OCI-M2 (cell line): Measurements from ENCODE around the gene TBX1.
"Not testable (repeated sequence)": the region's sequence is repeated elsewhere in the genome, so short reads cannot be mapped to it uniquely, and the experiment has no call there.

ENCODE experiments used
- DNase-seq: peaks from one replicate; lab custom pipeline; 2025; ENCODE audit not compliant: unreplicated experiment; lab: John Stamatoyannopoulos, UW

TBX1 gene

DNA sequence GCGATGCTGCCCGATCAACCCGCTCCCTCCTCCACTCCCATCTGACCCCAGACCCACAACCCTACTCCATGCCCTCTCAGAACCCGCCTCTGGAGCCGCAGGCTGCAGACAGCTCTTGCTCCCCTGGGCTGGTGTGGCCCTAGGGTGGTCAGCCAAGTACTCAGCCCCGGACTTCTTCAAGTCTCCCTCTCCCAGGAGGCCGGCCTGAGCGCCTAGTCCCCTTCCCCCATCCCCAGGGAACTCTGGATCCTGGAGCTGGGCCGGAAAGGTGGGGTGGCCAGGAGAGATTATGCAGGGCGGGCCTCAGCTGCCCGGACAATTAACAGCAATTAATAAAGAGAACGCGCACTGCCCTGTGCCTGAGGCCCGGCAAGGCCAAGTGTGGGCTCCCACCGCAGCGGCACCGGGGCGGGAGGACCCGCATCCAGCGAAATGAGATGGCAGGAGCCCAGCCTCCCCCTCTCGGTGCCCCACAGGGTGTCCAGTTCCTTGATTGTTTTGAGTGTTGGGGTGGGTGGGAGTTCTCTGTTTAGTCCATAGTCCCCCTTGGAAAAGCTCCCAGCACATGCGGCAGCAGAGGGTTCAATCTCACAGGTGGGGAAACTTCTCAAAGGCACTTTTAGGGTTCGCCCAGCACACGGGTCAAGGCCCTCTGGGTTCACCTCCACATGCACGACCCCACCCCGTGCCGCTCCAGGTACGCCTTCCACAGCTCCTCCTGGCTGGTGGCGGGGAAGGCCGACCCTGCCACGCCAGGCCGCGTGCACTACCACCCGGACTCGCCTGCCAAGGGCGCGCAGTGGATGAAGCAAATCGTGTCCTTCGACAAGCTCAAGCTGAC, 3.1 kb downstream of the TBX1 start:
- DNase-seq = no peak

DNA sequence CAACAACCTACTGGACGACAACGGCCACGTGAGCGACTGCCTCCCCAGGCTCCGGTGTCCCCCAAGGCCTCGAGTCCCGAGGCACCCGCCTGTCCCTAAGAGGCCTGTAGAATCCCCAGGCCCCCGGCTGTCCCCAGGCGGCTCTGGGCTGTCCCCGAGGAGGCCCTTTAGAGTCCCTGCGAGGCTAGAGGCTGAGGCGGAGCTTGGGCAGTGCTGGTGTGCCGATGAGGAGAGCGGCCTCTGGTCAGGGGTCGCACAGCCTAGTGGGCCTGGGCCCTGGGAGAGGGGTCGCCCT, 3.7 kb downstream of the TBX1 start:
- no peak for DNase-seq

GRCh38 chr22:19764636-19765476, 4.3 kb downstream of the TBX1 start:
- DNase-seq = no peak

- no peak for DNase-seq
Observed at GRCh38 chr22:19765477-19766239, 5.1 kb downstream of the TBX1 start.

DNA sequence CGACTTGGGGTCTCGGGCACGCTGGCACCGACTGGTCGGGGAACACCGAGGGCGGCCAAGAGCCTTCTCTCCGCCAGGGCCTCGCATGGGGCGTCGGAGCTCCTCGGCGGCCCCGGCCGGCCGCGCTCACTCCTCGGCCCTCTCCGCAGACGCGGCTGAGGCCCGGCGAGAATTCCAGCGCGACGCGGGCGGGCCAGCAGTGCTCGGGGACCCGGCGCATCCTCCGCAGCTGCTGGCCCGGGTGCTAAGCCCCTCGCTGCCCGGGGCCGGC, 5.6 kb downstream of the TBX1 start:
- no peak for DNase-seq

DNA sequence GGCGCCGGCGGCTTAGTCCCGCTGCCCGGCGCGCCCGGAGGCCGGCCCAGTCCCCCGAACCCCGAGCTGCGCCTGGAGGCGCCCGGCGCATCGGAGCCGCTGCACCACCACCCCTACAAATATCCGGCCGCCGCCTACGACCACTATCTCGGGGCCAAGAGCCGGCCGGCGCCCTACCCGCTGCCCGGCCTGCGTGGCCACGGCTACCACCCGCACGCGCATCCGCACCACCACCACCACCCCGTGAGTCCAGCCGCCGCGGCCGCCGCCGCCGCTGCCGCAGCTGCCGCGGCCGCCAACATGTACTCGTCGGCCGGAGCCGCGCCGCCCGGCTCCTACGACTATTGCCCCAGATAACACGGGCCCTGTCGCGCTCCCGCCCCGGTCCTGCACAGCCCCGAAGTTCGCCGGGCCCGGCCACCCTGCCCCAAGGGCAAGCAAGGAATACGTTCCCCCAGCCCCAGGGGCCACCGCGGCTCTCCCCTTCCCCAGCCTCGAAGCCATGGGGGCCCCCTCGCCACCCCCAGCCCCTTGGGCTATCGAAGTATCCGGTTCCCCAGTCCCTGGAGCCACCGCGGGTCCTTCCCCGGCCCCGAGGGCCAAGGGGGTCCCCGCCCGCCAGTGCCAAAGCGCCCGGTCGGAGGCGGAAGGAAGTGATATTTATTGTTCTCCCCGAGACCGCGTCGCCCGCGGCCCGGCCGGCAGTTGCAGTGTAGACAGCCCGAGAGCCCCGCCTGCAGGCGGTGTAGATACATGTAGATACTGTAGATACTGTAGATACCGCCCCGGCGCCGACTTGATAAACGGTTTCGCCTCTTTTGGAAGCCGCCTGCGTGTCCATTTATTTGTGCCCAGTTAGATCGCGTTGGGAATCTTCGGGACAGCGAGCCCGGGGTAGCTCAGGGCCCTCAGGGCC, 6.2 kb downstream of the TBX1 start:
- no peak for DNase-seq

GRCh38 chr22:19767427-19768341, 7.1 kb downstream of the TBX1 start:
- no peak for DNase-seq

GRCh38 chr22:19769393-19769715, 8.8 kb downstream of the TBX1 start:
- no peak for DNase-seq

DNA sequence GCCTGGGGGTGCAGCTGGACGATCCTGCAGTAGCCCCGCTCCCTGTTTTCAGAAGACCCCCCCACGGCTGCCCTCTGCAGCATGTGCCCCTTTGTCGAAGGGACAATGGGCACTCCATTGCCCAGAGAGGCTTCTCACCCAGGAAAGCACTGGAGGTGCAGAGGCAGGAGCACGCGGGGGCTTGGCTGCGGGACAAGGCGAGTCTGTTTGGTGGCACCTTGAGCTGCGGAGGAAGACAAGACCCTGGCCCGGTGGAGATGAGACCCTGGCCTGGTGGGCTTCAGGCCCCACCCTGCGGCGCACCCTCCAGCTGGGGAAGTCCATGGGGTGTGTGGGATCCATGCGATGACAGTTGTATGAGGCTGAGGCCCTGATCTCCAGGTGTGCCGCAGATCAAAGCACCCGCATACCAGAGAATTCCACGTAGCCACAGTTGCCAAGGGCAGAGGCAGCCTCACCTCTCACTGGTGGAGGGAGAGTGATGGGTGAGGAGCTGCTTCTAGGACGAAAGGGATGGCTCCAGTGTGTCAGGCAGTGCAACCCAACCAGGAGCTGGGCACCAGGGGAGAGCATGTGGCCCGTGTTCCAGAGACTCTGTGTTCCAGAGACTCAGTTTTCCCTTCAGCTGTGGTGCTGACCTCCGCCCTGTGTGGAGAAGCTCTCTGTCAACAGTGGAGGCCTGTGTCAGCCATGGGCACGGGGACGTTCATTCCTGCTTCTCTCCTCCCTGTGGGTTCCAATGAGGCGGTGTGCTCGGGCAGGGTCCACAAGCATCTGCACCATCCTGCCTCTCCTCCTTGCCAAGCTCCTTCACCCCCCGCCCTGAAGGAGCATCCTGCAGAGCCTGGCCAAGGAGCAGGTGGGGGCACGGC, 10.0 kb downstream of the TBX1 start:
- DNase-seq = no peak

DNA sequence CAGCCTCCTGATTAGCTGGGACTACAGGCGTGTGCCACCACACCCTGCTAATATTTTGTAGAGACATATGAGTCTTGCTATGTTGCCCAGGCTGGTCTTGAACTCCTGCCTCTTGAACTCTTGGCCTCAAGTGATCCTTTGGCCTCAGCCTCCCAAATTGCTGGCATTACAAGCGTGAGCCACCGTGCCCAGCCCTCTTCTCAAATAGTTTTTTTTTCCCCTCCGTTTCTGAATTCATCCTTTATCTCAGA, 11.8 kb downstream of the TBX1 start:
- no peak for DNase-seq

DNA sequence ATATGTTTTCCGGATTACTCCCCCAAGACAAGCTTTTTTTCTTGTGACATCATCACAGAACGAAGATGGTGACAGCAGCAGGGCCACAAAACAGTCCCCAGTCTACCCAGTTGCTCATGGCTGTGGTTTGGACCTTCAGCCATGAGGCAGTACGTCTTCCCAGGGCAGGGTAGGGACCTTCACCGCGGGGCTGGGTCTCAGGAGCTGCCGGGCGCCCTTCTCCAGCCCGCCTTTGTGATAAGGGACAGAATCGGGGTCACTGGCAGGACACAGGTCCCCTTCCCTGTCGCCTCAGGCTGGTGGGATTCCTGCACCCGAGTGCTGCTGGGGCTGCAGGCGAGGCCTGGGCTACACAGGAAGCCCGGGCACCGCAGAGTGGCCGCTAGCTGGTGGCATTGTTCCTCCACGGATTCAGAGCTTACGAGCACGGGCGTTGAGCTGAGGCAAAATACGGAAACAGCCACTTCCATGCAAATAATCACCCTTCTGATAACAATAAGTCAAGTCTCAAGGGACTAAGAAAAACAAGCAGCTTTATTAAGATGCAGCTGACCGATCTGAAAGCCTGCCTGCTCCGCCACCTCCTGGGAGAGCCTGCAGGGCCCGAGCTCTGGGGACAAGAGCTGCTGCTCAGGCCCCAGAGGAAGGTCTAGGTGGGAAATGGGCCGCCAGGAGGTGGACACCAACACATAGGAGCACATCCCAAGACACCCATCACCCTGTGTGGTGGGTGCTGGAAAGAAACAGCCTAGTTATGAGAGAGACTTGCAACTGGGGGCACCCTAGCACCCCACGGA, 12.3 kb downstream of the TBX1 start:
- no peak for DNase-seq

DNA sequence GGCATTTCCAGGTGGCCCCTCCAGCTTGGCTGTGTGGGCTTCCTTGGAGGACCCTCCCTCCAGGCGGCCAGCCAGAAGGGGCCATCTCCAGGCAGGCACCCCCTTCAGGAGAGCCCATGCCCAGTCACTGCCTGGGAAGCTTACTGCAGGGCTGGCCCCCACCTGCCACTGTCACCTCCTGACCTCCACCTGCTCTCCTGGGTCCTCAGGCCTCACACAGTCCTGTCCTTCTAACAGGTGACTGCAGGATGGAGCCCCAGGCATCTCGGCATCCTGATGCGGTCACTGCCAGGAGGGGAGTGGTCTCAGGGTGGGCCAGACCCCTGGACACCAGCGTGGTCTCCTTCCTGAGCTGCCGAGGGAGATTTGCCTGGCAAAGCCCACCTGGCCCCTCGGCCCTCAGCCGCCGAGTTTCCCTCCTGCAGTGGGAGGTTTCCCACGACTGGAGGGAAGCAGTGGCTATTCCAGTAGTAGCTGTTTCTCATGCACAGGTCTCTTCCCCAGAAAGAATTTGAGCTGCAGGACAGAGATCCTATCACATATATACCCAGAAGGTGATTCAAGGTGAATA, 13.0 kb downstream of the TBX1 start:
- DNase-seq = no peak

GRCh38 chr22:19774628-19775027, 14.1 kb downstream of the TBX1 start:
- no peak for DNase-seq

GRCh38 chr22:19775496-19776325, 15.1 kb downstream of the TBX1 start:
- no peak for DNase-seq

DNA sequence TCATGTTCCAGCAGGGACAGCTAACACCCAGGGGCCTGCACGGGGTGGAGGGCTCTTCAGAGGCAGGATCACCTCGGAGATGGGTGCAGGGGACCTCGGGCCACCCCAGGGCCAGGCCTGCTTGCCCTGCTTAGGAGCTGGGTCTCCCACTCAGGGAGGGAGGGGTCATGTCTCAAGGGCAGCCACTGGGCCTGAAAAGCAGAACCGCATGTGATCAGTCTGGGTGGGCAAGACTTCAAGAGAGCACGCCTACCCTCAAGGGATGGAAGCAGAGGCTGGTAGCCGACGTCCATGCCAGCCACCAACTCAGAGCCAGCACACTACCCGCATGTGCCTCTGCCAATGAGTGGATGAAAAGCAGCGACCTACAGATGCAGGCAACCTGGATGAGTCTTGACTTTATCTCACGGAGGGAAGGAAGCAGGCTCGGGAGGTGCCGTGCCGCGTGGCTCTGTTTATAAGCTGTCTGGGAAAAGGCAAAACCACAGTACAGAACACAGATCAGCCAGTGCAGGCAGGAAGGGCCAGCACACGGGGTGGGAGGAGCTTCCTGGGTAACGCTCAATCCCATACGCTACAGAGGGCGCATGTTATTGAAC, 16.0 kb downstream of the TBX1 start:
- DNase-seq = no peak

DNA sequence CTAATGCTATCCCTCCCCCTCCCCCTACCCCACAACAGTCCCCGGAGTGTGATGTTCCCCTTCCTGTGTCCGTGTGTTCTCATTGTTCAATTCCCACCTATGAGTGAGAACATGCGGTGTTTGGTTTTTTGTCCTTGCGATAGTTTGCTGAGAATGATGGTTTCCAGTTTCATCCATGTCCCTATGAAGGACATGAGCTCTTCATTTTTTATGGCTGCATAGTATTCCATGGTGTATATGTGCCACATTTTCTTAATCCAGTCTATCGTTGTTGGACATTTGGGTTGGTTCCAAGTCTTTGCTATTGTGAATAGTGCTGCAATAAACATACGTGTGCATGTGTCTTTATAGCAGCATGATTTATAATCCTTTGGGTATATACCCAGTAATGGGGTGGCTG, 16.6 kb downstream of the TBX1 start:
- not testable (repeated sequence) for DNase-seq

GRCh38 chr22:19779011-19779421, 18.4 kb downstream of the TBX1 start:
- no peak for DNase-seq
